Measurements from ENCODE around the gene KCTD8.

DNA sequence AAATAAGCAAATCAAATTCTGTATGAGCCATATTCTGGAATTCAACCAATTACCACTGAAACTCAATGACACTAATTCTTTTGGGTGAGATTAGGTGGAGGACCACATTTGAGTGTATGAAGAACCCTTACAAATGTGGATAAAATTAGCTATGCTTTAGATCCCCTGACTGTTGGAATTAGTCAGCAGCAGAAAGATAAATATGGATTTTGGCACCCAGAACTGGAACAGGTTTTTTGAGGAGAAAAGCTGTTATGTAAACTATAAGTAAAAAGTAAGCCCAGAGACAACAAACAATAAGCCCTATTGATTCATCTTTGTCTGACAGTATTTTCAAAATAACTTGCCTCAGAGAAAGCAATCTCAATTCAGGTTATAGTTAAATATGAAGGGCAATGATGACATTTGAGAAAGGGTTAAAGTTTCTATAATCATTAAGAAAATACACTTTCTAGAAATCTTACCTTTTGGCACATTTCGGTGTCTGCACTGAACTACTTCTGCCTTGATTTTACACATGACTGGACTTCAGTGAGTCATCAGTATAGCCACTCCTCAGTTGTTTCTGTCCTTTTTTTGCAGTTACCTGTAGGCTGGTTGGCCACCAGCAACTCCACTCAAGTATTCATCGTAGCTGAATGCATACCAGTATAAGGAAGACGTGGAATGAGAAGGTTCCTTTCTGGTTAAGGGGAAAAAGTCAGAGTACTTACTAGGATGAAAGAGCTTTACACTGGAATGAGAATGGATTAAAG is 80.0 kb downstream of the KCTD8 start:
- TF ChIP-seq, protein P1, sequence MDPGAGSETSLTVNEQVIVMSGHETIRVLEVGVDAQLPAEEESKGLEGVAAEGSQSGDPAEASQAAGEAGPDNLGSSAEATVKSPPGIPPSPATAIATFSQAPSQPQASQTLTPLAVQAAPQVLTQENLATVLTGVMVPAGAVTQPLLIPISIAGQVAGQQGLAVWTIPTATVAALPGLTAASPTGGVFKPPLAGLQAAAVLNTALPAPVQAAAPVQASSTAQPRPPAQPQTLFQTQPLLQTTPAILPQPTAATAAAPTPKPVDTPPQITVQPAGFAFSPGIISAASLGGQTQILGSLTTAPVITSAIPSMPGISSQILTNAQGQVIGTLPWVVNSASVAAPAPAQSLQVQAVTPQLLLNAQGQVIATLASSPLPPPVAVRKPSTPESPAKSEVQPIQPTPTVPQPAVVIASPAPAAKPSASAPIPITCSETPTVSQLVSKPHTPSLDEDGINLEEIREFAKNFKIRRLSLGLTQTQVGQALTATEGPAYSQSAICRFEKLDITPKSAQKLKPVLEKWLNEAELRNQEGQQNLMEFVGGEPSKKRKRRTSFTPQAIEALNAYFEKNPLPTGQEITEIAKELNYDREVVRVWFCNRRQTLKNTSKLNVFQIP (CRISPR knock-in tag; IDR thresholded peaks at IDR 0.05; ENCODE audit: borderline replicate concordance, low read depth), result no peak
- TF ChIP-seq PATZ1 (CRISPR knock-in tag; IDR thresholded peaks at IDR 0.05; ENCODE audit: borderline replicate concordance) (no peak), RARB (CRISPR knock-in tag; IDR thresholded peaks at IDR 0.05) (no peak), TOX (CRISPR knock-in tag; IDR thresholded peaks at IDR 0.05; ENCODE audit: borderline replicate concordance) (no peak), CSDC2 (CRISPR knock-in tag; IDR thresholded peaks at IDR 0.05) (no peak)
